Caki2 (cell line): ENCODE measurements around the gene MUC6. TPM values are rescaled to one million over a fixed set of nuclear protein-coding genes. Genes with fewer than 3 reads are reported as not detected.

ENCODE experiments used
- DNase-seq: peaks from one replicate; pipeline ENCODE4 v3.0.0-alpha.2; 2015; ENCODE audit warnings: low read depth
- in situ Hi-C: cut with HindIII; loops from 2 replicates; pipeline ENCODE4 v1.10.0; 2016; ENCODE audit warnings: low sequenced_read_pairs, low pct_unique_long_range_greater_than_20kb, mixed read lengths
- total RNA-seq: library from RNA; depleted of rRNA; stranded (reverse); fragments of >200 nt; shearing (Covaris generic); gene quantifications from 2 replicates; pipeline ENCODE4 v1.2.3, GENCODE V29; 2014; ENCODE audit warnings: low replicate concordance; rRNA removed

MUC6 gene
- total RNA-seq = not detected in 2 replicates

GRCh38 chr11:1036303-1036923 lies at the start of gene MUC6:
Gene MUC6 (minus strand): TSS chr11:1036718. CDS start chr11:1036655, 63 bp downstream.
- no peak for DNase-seq
- in situ Hi-C loops = no loop called here

- in situ Hi-C loops = no loop called here
These were observed 49.1 kb upstream of the MUC6 start for GRCh38 chr11:1085440-1086170.

GRCh38 chr11:1084561-1085439 lies 48.3 kb upstream of the MUC6 start:
- in situ Hi-C loops = no loop called here
- no peak for DNase-seq

More at GRCh38 chr11:1085440-1086170, 49.1 kb upstream of the MUC6 start:
- DNase-seq = no peak

- DNase-seq = no peak
- in situ Hi-C loops = no loop called here
These were observed 47.4 kb upstream of the MUC6 start for GRCh38 chr11:1083621-1084551.

- no peak for DNase-seq
- in situ Hi-C loops = no loop called here
These were observed 46.5 kb upstream of the MUC6 start for GRCh38 chr11:1082728-1083620.

GRCh38 chr11:1082346-1082727 lies 45.8 kb upstream of the MUC6 start:
- in situ Hi-C loops = no loop called here
- DNase-seq = no peak

- in situ Hi-C loops = no loop called here
- DNase-seq = no peak
These were observed 45.2 kb upstream of the MUC6 start for GRCh38 chr11:1081601-1082311.

GRCh38 chr11:1078191-1078601 lies 41.7 kb upstream of the MUC6 start:
- in situ Hi-C loops = no loop called here
- no peak for DNase-seq

GRCh38 chr11:1077417-1078119 lies 41.0 kb upstream of the MUC6 start:
- in situ Hi-C loops = no loop called here
- no peak for DNase-seq

- in situ Hi-C loops = no loop called here
- DNase-seq = no peak
These were observed 40.5 kb upstream of the MUC6 start for GRCh38 chr11:1077033-1077416.

GRCh38 chr11:1076061-1076665 lies 39.6 kb upstream of the MUC6 start:
- in situ Hi-C loops = no loop called here

GRCh38 chr11:1075341-1075911 lies 38.9 kb upstream of the MUC6 start:
- no peak for DNase-seq
- in situ Hi-C loops = no loop called here

More at GRCh38 chr11:1076061-1076665, 39.6 kb upstream of the MUC6 start:
- no peak for DNase-seq

GRCh38 chr11:1074244-1075221 lies 38.0 kb upstream of the MUC6 start, which contains the start of gene MUC2:
Gene MUC2 (plus strand): TSS chr11:1074874.
- in situ Hi-C loops = no loop called here
- DNase-seq = no peak

GRCh38 chr11:1073851-1074243 lies 37.3 kb upstream of the MUC6 start:
- DNase-seq = no peak
- in situ Hi-C loops = no loop called here
